HL-60/S4 treated with phorbol 12-myristate 13-acetate at 8.2 ng/mL for 4 days and 3 days (cell line): ENCODE data around the gene CNDP2.
"Not testable (repeated sequence)": the region's sequence is repeated elsewhere in the genome, so short reads cannot be mapped to it uniquely, and the experiment has no call there.

Source experiments
- in situ Hi-C: fragments of 300-500 bp; cut with MboI; formaldehyde crosslinking; loops from 2 replicates; pipeline ENCODE4 v1.15.0; 2022; ENCODE audit warnings: low sequenced_read_pairs

The CNDP2 gene

GRCh38 chr18:74498712-74499627 lies 2.8 kb downstream of the CNDP2 start:
- in situ Hi-C loops: no loop called here

- in situ Hi-C loops: no loop called here
Measured at GRCh38 chr18:74499633-74500032, 3.5 kb downstream of the CNDP2 start.

- in situ Hi-C loops: no loop called here
Measured at GRCh38 chr18:74500372-74500771, 4.2 kb downstream of the CNDP2 start.

- in situ Hi-C loops: not testable (repeated sequence)
Measured at GRCh38 chr18:74500774-74501173, 4.6 kb downstream of the CNDP2 start.

DNA sequence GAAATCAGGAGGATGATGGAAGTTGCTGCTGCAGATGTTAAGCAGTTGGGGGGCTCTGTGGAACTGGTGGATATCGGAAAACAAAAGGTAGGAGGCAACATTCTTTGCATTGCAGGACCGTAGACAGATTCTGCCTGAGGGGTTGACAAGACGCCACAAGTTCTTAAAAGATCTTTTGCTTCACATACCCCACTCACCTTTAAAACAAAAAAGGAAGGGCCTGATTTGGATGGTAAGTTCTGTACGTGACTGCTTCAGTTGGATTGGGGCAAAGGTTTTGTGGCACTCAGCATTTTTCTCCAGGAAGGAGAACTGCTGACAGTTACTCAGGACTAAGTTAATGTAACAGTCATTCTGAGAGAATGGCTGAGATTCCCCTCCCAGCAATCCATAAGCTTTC lies 5.2 kb downstream of the CNDP2 start:
- in situ Hi-C loops: no loop called here

GRCh38 chr18:74503137-74503536 lies 7.0 kb downstream of the CNDP2 start:
- in situ Hi-C loops: no loop called here

DNA sequence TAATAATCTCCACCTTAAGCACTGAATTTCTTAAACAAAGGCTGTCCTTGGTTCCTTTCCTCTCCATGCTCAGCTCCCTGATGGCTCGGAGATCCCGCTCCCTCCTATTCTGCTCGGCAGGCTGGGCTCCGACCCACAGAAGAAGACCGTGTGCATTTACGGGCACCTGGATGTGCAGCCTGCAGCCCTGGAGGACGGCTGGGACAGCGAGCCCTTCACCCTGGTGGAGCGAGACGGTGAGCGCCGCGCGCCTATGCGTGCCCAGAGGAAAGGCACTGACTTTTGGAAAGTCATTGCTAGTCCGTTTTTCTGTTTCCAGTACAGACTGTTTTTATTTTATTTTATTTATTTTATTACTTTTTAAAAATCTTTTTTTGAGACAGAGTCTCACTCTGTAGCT lies 9.6 kb downstream of the CNDP2 start:
- in situ Hi-C loops: no loop called here

DNA sequence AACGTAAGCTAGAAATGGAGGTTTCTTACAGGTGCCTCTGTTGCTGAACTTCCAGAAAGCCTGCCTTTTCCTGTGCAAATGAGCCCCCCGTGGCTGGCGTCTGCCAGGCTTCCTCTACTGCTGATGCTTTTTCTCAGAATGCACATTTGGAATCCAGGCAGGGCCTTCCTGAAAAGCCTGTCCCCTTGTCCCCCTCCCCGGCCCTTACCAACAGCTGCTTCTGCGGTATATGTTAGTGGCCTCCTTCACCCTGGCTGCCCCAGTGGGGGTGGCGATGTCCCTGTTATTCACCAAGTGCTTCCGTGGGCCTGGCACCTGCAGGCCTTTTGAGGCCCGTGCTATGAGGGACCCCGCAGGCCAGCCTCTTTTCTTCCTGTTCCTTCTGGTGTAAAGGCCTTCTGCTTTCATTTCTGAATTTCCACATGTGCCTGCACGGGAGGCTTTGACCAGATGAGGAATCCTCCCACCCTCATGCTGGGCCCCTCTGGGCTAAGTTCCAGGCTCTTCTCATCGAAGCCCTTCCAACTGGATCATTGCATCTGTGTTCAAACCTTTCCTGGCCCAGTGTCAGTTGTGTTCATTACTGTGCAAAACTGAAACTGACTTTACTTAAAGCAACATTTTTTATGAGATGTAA lies 10.4 kb downstream of the CNDP2 start:
- in situ Hi-C loops: no loop called here

DNA sequence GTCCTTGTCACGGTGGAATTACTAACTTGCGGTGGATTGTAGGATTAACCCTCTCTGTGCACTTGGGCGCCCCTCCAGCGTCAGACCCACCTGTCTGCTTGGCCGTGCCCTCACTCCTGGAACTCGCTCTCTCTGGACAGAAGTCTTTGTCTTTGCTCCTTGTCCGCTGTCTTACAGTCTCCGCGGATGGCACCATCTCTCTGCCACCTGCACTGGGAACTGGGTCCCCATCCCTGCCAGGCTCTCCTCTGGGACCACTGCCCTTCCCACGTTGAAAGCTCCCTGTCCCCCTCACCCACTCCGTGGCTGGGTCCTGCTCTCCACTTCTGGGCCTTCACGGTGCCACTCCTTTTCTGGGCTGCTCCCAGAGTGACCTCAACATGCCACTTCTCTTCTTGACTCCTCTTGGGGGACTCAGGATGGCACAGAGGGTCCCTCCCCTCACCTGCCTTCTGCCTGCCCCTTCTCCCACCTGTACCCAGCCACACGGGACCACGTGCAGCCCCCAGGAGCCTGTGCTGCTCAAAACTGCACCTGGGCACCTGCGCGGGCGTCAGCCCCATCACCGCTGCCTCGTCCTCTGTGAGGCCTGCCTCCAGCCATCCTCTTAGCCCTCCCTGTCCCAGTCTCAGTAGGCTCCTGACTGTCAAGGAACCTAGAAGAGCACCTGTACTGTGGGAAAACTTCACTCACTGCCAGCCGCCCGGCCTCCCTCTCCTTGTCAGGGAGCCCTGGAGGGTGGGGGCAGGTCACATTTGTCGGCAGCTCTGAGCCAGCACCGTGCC lies 11.1 kb downstream of the CNDP2 start:
- in situ Hi-C loops: no loop called here

DNA sequence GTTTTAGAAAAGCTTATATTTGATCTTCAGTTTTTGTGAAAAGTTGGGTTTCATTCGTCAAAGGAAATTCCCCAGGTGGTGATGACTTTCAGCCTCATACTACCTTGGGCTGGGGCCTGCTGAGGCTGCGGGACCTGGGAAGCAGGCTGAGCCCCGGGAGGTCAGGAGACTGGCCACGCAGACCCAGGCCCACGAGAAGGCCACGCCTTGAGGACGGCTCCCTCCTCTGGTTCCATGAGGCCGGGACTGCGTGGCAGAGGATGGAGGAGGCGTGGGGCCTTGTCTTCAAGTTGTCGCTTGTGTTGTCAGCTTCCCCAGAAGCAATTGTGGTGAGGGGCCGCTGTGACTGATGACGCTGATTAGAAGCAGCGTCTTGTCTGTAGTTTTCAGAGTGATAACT lies 11.8 kb downstream of the CNDP2 start:
- in situ Hi-C loops: no loop called here

- in situ Hi-C loops: no loop called here
Measured at GRCh38 chr18:74508366-74508765, 12.2 kb downstream of the CNDP2 start.

DNA sequence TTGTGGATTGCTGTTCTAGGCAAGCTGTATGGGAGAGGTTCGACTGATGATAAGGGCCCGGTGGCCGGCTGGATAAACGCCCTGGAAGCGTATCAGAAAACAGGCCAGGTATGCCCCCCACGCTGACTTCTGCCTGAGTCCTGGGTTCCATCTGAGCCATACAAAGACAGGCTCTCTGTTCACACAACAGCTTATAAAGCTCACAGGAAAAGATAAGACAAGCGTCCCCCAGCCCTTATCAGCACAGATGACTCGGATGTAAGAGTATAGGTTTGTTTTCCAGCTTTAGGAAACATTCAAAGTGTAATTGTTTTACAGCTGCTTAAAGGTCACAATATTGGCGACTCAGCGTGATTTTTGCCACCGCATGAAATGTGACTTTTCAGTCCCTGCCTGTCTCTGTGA lies 12.7 kb downstream of the CNDP2 start:
- in situ Hi-C loops: no loop called here

DNA sequence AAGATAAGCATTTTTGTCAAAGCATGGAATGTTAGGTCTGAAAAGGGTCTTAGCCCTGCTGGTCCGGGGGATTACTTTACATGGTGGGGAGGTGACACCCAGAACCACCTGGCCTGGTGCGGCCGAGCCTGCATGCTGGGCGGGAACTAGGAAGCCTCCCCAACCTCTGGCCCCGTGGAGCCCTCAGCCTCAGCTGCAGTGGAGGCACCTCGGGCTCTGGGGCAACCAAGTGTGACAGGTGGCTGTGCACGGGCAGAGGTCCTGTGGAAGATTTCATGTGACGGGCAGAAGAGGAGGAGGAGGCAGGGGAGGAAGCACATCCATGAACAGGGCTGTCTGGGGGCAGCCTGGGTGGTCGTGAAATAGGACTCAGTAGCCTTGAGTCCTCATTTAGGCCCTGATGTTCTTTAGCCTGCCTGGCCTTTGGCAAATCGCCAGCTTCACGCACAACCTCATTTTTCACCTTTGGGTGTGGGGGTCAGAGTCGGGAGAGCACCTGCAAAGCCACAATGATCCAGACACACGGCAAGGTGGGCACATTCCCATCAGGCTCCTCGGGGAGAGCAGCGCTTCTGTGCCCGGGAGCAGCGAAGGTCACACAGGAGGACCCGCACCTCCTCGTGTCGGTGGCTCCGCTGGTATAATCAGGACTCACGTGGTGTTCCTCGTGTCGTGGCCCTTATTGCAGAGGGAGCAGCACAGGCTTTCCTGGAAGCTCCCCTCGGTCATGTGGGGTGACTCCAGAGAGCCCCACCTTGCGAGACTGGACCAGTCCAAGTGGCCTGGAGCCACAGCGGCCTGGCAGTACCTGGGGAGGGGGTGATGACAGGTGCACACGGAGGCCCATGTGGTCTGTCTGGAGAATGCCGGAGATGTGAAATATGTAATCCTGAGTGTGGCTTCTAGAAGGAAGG lies 13.9 kb downstream of the CNDP2 start:
- in situ Hi-C loops: no loop called here

- in situ Hi-C loops: no loop called here
Measured at GRCh38 chr18:74510770-74511095, 14.6 kb downstream of the CNDP2 start.

GRCh38 chr18:74511823-74512222 lies 15.7 kb downstream of the CNDP2 start:
- in situ Hi-C loops: no loop called here

GRCh38 chr18:74512321-74513053 lies 16.3 kb downstream of the CNDP2 start:
- in situ Hi-C loops: no loop called here

- in situ Hi-C loops: no loop called here
Measured at GRCh38 chr18:74513149-74513882, 17.2 kb downstream of the CNDP2 start.

DNA sequence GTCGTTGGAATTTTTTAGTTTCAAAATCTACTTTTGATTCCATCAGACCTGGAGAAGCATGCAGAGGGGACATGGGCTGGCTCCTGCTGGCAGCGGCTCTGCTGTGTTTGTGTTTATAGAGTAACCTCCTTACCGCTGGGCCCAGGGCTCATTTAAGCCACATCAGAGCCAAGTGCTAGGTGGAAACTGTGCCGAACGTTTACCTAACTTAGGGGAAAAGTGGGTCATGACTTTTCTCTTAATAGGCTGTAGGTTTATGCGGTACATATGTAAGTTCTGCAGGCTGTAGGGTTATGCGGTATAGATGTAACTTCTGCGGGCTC lies 17.7 kb downstream of the CNDP2 start:
- in situ Hi-C loops: no loop called here

DNA sequence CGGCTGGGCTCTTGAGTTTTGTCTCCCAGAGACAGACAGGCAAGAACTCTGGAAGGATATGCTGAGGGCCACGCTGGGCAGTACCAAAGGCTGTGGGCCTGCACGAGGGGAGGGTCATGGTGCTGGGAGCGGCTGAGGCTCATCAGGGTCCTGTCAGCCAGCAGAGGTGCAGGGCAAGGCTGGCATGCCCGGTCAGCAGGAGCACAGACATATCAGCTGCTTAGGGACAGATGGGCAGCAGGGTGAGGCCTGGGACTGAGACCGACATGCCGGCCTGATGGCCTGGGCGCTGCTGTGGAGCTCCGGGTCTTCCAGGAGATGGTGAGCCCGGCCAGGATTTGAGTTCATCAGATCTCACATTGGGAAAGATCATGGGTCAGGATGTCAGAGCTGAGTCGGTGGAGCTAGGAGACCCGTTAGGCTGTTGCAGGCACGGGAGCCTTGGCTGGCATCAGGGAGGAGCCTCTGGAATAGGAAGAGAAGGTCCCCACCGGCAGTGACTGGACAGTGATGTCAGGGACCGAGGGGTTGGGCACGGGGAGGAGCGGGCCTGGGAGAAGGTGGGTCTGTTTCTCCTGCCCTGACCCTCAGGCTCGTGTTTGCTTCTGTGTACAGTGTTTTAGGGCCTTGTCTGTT lies 18.8 kb downstream of the CNDP2 start:
- in situ Hi-C loops: no loop called here
